K562 (cell line): ENCODE measurements around the gene TMED5. TPM values are rescaled to one million over a fixed set of nuclear protein-coding genes. Genes with fewer than 3 reads are reported as not detected.
A peak's percentile ranks its signal among the peaks of the same experiment; 100 is the strongest.

ENCODE experiments used
- BRF1 ChIP-seq: IDR thresholded peaks from 3 replicates; pipeline ENCODE4 v1.6.1; 2011; ENCODE audit warnings: borderline replicate concordance, mild to moderate bottlenecking; ENCODE audit not compliant: insufficient read length; ENCODE audit errors: extremely low read depth
- ESRRA ChIP-seq: fragments of 450-650 bp; IDR thresholded peaks from 2 replicates; pipeline ENCODE4 v1.6.1; 2014; ENCODE audit warnings: low read depth, mild to moderate bottlenecking, moderate library complexity, borderline replicate concordance
- HDAC1 ChIP-seq, 2 experiments: fragments of 450-650 bp; IDR thresholded peaks; 2 replicates each; pipeline ENCODE4 v1.6.1; 2016 to 2017; ENCODE audit warnings: inconsistent platforms in 1 of 2, mild to moderate bottlenecking in 1 of 2, moderate library complexity in 1 of 2
- ILF3 ChIP-seq: fragments of 450-650 bp; IDR thresholded peaks from 2 replicates; pipeline ENCODE4 v1.6.1; 2018; ENCODE audit warnings: antibody characterized with exemption, mild to moderate bottlenecking, moderate library complexity, borderline replicate concordance
- PML ChIP-seq: IDR thresholded peaks from 2 replicates; pipeline ENCODE4 v1.6.1; 2012; ENCODE audit warnings: low read length, inconsistent platforms
- PRPF4 ChIP-seq: fragments of 200-400 bp; formaldehyde crosslinking; IDR thresholded peaks from one replicate; pipeline ENCODE4 v1.6.1; 2017; ENCODE audit warnings: low read length, low read depth, mild to moderate bottlenecking; ENCODE audit not compliant: insufficient read depth, poor library complexity, severe bottlenecking
- SIN3A ChIP-seq, 2 experiments: fragments of 150-350 bp in 1 of 2; IDR thresholded peaks; 2 replicates each; pipeline ENCODE4 v1.6.1; 2011 to 2016; ENCODE audit warnings: borderline replicate concordance in 2 of 2, low read depth in 2 of 2, low read length in 2 of 2, mild to moderate bottlenecking in 2 of 2, moderate library complexity in 2 of 2; ENCODE audit not compliant: control insufficient read depth in 1 of 2
- SMARCA5 ChIP-seq: fragments of 450-650 bp; IDR thresholded peaks from 2 replicates; pipeline ENCODE4 v1.6.1; 2016
- SMARCB1 ChIP-seq: IDR thresholded peaks from 2 replicates; pipeline ENCODE4 v1.6.1; 2011; ENCODE audit warnings: improper control_type of control experiment, low read depth; ENCODE audit not compliant: insufficient read length
- ZC3H11A ChIP-seq: IDR thresholded peaks from 2 replicates; pipeline ENCODE4 v1.6.1; 2012; ENCODE audit warnings: low read depth, low read length, improper control_type of control experiment
- ZKSCAN8 ChIP-seq: fragments of 200-800 bp; sonication (Bioruptor generic); IDR thresholded peaks from 2 replicates; pipeline ENCODE4 v1.6.1; 2016; ENCODE audit warnings: missing genetic modification characterization, missing compliant biosample characterization
- ZSCAN29 ChIP-seq: fragments of 450-650 bp; IDR thresholded peaks from 2 replicates; pipeline ENCODE4 v1.6.1; 2017
- ZSCAN32 ChIP-seq: fragments of 450-650 bp; formaldehyde crosslinking; IDR thresholded peaks from 2 replicates; pipeline ENCODE4 v1.4.0; 2020; ENCODE audit warnings: mild to moderate bottlenecking, moderate library complexity
- polyA plus RNA-seq, 8 experiments: library from polyadenylated mRNA; depleted of rRNA in 4 of 8; stranded (reverse) in 5 of 8; unstranded in 3 of 8; fragments of >200 nt; fragmentation: Nextera tagmentation in 2 of 8; fragmentation: Illumina TruSeq in 1 of 8; extraction: Ambion mirVana in 2 of 8; extraction: Trizol in 1 of 8; gene quantifications; 2 replicates each; pipeline versions ENCODE4 v1.2.1 to v1.2.3, GENCODE V29; 2011 to 2014; ENCODE audit warnings: inconsistent platforms in 1 of 8, missing spikeins in 1 of 8
- total RNA-seq, 7 experiments: library from RNA; depleted of rRNA in 6 of 7; stranded (reverse); fragments of >200 nt in 6 of 7; fragmentation: Illumina TruSeq in 2 of 7; extraction: Trizol in 2 of 7; gene quantifications; 2 replicates each; pipeline versions ENCODE4 v1.2.1 to v1.2.3, GENCODE V29; 2011 to 2021; ENCODE audit warnings: low replicate concordance in 1 of 7
- TF ChIP-seq, protein P1 (sequence below): sonication (generic); formaldehyde crosslinking; IDR thresholded peaks from 2 replicates; pipeline ENCODE4 v1.5.0; 2020; ENCODE audit warnings: missing genetic modification reagents
- TF ChIP-seq, protein P2 (sequence below): fragments of 450-650 bp; IDR thresholded peaks from 2 replicates; pipeline ENCODE4 v1.6.1; 2016; ENCODE audit warnings: missing biosample characterization, missing genetic modification characterization
- TF ChIP-seq, protein P3 (sequence below): fragments of 250-450 bp; sonication (Bioruptor Pico); IDR thresholded peaks from 2 replicates; pipeline ENCODE4 v1.8.0; 2021; ENCODE audit warnings: borderline replicate concordance, mild to moderate bottlenecking, moderate library complexity; ENCODE audit not compliant: poor library complexity, severe bottlenecking
- TF ChIP-seq, protein P4 (sequence below): fragments of 450-650 bp; IDR thresholded peaks from 2 replicates; pipeline ENCODE4 v1.6.1; 2017; ENCODE audit warnings: mild to moderate bottlenecking, moderate library complexity
- TF ChIP-seq, protein P5 (sequence below): fragments of 200-800 bp; sonication (Bioruptor generic); IDR thresholded peaks from 2 replicates; pipeline ENCODE4 v1.6.1; 2017; ENCODE audit warnings: missing genetic modification characterization, missing compliant biosample characterization
- TF ChIP-seq, protein P6 (sequence below): fragments of 200-400 bp; formaldehyde crosslinking; IDR thresholded peaks from 2 replicates; pipeline ENCODE4 v1.6.1; 2017; ENCODE audit warnings: mild to moderate bottlenecking, low read depth, low read length, moderate library complexity

The TMED5 gene
- total and polyA plus RNA-seq, 9 of the 15 experiments (the other 6 are each of a cell fraction or from before 2014, with no cell fraction given), result 28.7 to 83.7 (median 67.2) TPM

DNA sequence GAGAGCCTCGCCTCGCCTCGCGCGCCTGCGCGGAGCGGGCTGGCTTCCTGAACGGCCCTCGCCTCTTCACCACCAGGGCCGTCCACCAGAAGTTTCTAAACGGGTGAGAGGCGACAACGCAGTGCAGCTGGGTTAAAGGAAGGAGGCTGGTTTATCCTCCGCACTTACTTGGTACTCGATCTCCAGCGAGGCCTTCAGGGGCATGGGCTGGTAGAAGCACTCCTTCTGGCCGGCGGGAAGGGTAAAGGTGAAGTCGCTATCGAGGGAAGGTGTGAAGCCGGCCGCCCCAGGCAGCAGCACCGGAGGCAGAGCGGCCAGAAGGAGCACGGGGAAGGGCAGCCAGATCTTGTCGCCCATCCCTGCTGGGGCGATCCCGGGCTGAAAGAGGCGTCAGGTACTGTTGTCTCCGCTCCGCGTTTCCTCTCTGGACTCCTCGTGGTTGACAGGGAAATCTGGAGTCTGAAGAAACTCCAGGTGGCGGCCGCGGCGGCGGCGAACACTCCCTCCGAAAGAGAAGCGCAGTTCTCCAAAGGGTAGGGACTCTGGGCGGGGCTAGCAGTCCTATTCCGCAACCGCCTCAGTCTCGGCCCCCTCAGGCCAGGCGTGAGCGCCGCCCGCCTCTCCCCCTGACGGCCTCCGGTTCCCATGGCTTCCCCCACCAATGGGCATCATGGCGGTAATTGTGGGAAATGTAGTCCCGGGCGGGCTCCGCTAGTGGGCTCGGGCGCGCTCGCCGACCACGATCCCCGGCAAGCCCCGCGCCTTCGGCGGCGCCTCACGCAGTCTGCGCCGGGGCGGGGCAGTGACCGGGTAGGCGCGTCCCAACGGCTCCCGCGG is at the start of gene TMED5 (continued):
- TF ChIP-seq SIN3A (IDR thresholded peaks at IDR 0.05; ENCODE audit: borderline replicate concordance in 2 of 2, control insufficient read depth in 1 of 2, low read depth in 2 of 2, low read length in 2 of 2) (peak; percentile 57 to 74; a peak in 2 of 4 replicates), ZKSCAN8 (no peak), ESRRA (peak; percentile 69; the same call in 1 of the 2 replicates), HDAC1 (IDR thresholded peaks at IDR 0.05) (peak in 1 of 2 experiments; percentile 42; a peak in 2 of 4 replicates), SMARCB1 (no peak), ZC3H11A (no peak), ILF3 (no peak), PML (no peak; the same call in none of the 2 replicates), BRF1 (no peak), ZSCAN32 (no peak), PRPF4 (no peak), ZSCAN29 (no peak), SMARCA5 (no peak)
- TF ChIP-seq, protein P1, sequence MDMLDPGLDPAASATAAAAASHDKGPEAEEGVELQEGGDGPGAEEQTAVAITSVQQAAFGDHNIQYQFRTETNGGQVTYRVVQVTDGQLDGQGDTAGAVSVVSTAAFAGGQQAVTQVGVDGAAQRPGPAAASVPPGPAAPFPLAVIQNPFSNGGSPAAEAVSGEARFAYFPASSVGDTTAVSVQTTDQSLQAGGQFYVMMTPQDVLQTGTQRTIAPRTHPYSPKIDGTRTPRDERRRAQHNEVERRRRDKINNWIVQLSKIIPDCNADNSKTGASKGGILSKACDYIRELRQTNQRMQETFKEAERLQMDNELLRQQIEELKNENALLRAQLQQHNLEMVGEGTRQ (CRISPR knock-in tag), result no peak
- TF ChIP-seq, protein P2, sequence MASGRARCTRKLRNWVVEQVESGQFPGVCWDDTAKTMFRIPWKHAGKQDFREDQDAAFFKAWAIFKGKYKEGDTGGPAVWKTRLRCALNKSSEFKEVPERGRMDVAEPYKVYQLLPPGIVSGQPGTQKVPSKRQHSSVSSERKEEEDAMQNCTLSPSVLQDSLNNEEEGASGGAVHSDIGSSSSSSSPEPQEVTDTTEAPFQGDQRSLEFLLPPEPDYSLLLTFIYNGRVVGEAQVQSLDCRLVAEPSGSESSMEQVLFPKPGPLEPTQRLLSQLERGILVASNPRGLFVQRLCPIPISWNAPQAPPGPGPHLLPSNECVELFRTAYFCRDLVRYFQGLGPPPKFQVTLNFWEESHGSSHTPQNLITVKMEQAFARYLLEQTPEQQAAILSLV, result no peak
- TF ChIP-seq, protein P3, sequence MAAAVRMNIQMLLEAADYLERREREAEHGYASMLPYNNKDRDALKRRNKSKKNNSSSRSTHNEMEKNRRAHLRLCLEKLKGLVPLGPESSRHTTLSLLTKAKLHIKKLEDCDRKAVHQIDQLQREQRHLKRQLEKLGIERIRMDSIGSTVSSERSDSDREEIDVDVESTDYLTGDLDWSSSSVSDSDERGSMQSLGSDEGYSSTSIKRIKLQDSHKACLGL (CRISPR knock-in tag), result no peak
- TF ChIP-seq, protein P4, sequence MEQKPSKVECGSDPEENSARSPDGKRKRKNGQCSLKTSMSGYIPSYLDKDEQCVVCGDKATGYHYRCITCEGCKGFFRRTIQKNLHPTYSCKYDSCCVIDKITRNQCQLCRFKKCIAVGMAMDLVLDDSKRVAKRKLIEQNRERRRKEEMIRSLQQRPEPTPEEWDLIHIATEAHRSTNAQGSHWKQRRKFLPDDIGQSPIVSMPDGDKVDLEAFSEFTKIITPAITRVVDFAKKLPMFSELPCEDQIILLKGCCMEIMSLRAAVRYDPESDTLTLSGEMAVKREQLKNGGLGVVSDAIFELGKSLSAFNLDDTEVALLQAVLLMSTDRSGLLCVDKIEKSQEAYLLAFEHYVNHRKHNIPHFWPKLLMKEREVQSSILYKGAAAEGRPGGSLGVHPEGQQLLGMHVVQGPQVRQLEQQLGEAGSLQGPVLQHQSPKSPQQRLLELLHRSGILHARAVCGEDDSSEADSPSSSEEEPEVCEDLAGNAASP, result no peak
- TF ChIP-seq, protein P5, sequence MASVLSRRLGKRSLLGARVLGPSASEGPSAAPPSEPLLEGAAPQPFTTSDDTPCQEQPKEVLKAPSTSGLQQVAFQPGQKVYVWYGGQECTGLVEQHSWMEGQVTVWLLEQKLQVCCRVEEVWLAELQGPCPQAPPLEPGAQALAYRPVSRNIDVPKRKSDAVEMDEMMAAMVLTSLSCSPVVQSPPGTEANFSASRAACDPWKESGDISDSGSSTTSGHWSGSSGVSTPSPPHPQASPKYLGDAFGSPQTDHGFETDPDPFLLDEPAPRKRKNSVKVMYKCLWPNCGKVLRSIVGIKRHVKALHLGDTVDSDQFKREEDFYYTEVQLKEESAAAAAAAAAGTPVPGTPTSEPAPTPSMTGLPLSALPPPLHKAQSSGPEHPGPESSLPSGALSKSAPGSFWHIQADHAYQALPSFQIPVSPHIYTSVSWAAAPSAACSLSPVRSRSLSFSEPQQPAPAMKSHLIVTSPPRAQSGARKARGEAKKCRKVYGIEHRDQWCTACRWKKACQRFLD (CRISPR knock-in tag), result no peak
- TF ChIP-seq, protein P6, sequence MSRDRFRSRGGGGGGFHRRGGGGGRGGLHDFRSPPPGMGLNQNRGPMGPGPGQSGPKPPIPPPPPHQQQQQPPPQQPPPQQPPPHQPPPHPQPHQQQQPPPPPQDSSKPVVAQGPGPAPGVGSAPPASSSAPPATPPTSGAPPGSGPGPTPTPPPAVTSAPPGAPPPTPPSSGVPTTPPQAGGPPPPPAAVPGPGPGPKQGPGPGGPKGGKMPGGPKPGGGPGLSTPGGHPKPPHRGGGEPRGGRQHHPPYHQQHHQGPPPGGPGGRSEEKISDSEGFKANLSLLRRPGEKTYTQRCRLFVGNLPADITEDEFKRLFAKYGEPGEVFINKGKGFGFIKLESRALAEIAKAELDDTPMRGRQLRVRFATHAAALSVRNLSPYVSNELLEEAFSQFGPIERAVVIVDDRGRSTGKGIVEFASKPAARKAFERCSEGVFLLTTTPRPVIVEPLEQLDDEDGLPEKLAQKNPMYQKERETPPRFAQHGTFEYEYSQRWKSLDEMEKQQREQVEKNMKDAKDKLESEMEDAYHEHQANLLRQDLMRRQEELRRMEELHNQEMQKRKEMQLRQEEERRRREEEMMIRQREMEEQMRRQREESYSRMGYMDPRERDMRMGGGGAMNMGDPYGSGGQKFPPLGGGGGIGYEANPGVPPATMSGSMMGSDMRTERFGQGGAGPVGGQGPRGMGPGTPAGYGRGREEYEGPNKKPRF, result no peak
